NCI-H526 treated with DMSO at 0.1 percent for 48 hours (cell line): ENCODE data around the gene C11orf91.
"Not testable (repeated sequence)": the region's sequence is repeated elsewhere in the genome, so short reads cannot be mapped to it uniquely, and the experiment has no call there.

ENCODE experiments used
- DNase-seq: peaks from one replicate; lab custom pipeline; 2025; lab: John Stamatoyannopoulos, UW

C11orf91 gene

GRCh38 chr11:33668951-33669596 is 31.6 kb downstream of the C11orf91 start:
- no peak for DNase-seq

DNA sequence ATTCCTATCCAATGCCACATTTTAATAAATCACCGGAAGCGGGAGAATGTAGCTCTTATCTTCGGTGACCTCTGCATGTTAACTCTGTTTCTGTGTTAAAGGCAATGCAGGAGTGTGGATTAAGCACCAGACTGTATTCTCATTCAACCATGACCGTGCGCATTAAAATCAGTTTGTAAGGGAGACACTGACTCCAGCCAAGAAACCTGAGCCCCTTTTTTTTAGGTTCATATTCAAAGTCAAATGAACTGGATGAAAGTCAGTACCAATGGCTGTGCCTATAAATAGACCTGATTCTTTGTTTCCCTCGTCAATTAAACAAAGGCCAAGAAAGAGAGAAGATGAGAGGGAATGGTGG is 32.2 kb downstream of the C11orf91 start:
- DNase-seq, result peak; percentile 97

DNA sequence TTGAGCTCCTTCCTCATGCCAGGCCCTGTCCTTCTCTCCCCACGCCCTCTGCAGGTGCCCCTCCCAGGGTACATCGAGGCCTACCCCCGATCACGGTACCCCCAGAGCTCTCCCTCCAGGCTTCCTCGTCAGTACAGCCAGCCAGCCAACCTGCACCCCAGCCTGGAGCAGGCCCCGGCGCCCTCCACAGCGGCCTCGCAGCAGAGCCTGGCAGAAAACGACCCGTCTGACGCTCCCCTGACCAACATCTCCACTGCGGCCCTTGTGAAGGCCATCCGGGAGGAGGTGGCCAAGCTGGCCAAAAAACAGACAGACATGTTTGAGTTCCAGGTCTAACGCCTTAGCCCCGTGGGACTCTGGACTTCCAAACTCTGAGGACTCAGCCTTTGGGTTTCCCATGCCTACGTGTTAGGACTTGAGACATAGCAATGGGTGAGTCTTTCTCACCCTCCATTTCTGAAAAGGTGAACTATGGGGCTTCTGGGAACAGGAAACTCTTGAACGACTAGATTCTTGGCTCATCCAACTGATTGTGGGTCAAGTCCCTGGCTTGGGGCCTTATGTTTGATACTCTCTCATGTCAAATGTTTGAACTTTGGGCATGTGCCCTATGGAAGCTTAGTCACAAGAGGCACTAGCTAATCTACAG is 32.7 kb downstream of the C11orf91 start:
- DNase-seq, result no peak

GRCh38 chr11:33665350-33666106 is 35.1 kb downstream of the C11orf91 start:
- no peak for DNase-seq

DNA sequence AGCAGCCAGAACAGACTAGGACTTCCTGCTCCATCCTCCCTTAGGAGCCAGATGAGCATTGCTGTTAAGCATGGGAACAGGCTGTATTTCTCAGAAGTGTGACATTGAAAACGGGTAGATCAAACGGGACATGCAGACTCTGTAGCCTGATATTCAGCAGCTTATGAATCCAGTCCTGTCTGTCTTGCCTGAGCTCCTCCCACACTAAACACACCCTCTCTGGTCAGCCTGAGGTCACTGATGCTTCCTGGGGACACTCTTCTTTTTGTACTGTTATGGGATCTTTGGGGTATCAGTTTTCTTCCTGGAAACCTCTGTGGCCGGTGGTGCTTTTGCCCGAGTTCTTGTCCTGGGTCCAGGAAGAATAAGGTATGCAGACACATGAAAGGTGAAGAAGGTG is 35.8 kb downstream of the C11orf91 start:
- DNase-seq, result no peak

- no peak for DNase-seq
Measured at GRCh38 chr11:33664166-33664565, 36.5 kb downstream of the C11orf91 start.

GRCh38 chr11:33663121-33663520 is 37.5 kb downstream of the C11orf91 start:
- DNase-seq, result no peak

DNA sequence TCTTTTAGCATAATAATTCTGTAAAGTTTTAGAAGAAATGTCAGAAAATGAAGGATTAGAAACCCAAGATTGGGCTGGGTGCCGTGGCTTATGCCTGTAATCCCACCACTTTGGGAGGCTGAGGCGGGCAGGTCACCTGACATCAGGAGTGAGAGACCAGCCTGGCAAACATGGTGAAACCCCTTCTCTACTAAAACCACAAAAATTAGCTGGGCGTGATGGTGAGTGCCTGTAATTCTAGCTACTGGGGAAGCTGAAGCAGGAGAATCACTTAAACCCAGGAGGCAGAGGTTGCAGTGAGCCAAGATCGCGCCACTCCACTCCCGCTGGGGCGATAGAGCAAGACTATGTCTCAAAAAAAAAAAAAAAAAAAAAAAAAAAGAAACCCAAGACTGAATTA is 39.1 kb downstream of the C11orf91 start:
- not testable (repeated sequence) for DNase-seq

- DNase-seq, result no peak
Measured at GRCh38 chr11:33660962-33661361, 39.7 kb downstream of the C11orf91 start.

- no peak for DNase-seq
Measured at GRCh38 chr11:33659370-33660139, 41.1 kb downstream of the C11orf91 start.

- DNase-seq, result no peak
Measured at GRCh38 chr11:33658195-33658900, 42.3 kb downstream of the C11orf91 start.

DNA sequence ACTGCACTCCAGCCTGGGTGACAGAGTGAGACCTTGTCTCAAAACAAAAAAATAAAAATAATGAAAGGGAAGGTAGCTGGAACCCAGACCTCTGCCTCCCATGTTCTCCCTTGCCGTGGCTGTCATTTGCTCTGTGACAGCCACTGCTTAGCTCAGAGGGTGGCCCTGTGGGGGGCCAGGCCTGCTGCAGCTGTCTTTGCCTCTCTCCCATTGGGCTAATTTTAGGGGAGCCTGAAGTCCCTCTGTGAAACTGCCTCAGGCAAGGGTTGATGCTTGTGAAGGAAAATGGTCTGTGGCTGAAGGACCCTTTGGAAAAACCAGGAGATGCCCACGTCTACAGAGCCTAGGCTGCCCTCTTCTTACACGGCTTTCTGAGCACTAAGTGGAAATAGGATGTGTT is 42.9 kb downstream of the C11orf91 start:
- no peak for DNase-seq

DNA sequence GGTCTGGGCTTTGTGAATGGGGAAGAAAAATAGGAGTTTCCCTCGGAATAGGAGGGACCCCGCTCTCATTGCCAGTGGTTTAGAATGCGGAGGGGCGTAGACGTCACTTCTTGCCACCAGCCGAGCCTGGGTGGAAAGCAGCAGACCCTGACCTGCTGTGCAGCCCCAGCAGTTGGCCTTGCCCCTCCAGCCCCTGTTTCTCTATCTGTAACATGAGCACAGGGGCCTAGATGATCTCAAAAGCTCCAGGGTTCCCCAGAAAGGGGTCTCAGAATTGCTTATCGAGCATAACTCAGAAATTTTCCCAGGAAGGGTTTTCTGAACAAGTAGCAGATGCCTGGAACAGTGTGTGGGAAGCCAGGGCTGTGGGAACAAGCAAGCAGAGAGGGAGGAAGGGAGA is 43.9 kb downstream of the C11orf91 start:
- DNase-seq, result no peak

- no peak for DNase-seq
Measured at GRCh38 chr11:33655842-33656600, 44.6 kb downstream of the C11orf91 start.

DNA sequence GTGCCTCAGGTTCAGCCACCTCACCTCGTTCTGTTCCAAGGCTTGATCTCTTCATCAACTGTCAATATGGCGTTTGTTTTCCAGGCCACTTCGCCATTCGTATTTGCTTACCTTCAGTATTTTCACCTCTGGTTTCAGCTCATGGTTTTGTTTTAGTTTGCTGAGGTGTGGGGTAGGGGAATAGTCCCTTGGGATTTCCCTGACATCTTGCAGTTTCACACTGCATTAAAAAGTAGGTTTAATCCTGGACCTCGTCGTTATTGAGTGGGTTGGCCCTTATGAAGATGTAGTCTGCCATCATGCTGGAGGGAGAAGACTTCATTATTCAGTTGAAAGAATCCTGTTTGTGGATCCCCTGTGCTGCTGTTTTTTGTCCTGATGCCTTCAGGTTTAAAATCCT is 46.0 kb downstream of the C11orf91 start:
- DNase-seq, result no peak

DNA sequence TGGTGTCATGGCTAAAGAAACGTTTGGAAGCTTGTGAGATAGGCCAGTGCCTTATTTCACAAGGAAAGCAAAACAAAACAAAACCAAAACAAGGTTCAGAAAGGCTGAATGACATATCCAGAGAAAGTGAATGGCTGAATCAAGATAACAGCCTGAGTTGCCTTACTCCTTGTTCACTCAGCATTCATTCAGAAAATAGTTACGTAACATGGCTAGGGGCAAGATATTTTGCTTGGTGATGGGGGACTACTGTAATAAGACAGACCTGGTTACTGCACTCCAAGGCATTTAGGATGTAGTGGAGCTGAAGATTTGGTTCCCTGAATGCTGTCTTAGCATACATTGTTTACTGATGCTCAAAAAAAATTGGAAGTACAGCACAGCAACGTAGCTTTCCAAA is 47.7 kb downstream of the C11orf91 start:
- DNase-seq, result no peak

DNA sequence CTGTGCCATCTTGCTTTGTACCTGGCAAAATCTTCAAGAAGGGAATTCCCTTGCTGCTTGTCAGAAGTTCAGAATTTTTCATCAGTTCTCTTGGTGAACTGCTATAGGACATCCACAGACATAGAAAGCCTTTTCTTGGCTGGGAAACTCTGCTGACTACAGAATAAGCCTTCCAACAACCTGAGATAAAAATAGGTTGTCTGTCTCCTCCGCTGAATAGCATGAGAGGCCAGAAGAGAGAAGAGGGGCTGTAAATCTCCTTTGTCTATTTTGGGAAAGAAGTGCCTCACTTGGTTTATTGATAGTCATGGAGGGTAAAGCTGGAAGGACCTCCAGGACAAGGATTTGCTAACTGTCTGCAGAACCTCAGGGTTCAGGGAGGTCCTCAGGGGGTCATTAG is 48.2 kb downstream of the C11orf91 start:
- no peak for DNase-seq

GRCh38 chr11:33651990-33652389 is 48.6 kb downstream of the C11orf91 start:
- DNase-seq, result no peak

DNA sequence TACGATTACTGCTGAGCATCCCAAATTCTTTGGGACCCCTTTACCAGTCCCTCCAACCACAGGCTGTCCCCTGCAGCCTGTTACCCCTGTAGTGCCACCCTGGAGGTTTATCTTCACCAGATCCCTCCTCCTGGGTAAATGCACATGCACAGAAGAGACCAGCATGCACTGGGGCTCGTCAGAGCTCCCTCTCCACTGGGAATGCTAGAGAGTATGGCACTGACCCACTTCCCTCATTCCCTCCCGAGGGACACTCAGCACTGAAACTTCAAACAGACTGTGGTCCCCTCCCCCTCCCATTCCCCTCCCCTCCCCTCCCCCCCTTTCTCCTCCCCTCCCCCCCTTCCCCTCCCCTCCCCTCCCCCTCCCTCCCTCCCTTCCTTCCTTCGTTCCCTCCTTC is 49.1 kb downstream of the C11orf91 start:
- DNase-seq, result no peak

- DNase-seq, result no peak
Measured at GRCh38 chr11:33649944-33650343, 50.7 kb downstream of the C11orf91 start.
